ENCODE measurements around the gene S100A12.

The S100A12 gene

DNA sequence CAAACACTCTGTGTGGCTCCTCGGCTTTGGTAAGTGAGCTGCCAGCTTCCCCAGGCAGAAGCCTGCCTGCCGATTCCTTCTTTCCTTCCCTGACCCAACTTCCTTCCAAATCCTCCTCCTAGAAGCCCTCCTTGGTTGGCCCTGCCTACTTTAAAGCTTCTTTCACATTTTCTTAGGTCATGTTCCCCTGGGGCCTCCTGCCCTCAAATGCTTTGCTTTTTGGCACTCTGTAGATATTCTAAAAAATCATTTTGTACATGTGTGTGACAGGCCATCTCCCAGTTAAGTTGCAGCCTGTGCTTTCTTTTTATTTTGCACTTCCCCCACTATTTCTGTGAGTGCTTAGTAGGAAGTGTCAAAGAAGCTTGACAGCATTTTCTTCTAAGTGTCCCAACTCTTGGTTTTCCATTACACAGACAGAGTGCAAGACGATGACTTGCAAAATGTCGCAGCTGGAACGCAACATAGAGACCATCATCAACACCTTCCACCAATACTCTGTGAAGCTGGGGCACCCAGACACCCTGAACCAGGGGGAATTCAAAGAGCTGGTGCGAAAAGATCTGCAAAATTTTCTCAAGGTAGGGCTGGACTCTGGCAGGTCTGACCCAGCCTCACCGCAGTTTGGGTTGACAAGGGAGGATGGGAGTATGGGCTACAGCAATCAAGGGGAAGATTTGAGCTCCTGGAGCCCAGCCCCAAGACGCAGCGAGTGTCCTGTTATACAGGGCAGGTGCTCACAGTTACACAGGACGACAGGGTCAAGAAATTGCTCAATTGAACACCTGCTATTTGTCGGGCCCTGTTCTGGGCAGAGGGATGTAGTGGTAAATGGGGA, 17.3 kb downstream of the S100A12 start, which contains the start of gene S100A9:
S100A9 (plus strand) TSS at position 2 of the 838 bp plus-strand sequence; CDS start at position 432, 430 bp downstream.
- TF ChIP-seq, protein P1, sequence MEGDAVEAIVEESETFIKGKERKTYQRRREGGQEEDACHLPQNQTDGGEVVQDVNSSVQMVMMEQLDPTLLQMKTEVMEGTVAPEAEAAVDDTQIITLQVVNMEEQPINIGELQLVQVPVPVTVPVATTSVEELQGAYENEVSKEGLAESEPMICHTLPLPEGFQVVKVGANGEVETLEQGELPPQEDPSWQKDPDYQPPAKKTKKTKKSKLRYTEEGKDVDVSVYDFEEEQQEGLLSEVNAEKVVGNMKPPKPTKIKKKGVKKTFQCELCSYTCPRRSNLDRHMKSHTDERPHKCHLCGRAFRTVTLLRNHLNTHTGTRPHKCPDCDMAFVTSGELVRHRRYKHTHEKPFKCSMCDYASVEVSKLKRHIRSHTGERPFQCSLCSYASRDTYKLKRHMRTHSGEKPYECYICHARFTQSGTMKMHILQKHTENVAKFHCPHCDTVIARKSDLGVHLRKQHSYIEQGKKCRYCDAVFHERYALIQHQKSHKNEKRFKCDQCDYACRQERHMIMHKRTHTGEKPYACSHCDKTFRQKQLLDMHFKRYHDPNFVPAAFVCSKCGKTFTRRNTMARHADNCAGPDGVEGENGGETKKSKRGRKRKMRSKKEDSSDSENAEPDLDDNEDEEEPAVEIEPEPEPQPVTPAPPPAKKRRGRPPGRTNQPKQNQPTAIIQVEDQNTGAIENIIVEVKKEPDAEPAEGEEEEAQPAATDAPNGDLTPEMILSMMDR (conservative IDR thresholded peaks at IDR 0.05): no peak
- no peak for TF ChIP-seq ZFX (IDR thresholded peaks at IDR 0.05)
- no peak within 1 kb of the TSS; the same call in 1 of the 2 replicates for H3K27ac ChIP-seq

DNA sequence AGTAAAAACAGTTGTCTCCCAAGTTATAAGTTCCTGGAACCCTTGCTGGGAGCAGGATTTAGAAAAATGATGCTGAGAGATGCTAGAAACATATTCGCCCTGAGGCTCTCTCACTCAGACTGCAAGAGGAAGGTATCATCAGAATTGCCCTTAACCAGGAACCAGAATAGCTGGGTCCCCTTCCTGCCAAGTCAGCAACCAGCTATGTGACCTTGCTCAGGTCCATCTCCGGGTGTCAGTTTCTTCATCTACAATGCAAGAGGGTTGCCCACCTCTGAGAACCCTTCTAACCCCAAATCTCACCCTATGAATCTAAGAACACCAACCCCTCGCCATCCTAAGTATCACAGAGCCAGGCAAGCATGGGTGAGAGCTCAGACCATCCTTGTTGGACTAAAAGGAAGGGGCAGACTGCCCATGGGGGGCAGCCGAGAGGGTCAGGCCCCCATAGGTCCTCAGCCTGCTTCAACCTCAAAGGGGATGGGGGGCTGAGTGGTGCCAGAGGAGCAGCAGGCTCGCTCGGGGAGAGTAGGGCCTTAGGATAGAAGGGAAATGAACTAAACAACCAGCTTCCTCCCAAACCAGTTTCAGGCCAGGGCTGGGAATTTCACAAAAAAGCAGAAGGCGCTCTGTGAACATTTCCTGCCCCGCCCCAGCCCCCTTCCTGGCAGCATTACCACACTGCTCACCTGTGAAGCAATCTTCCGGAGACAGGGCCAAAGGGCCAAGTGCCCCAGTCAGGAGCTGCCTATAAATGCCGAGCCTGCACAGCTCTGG, 18.2 kb downstream of the S100A12 start:
- H3K27ac ChIP-seq: no peak overlapping the region; the same call in 1 of the 2 replicates
- TF ChIP-seq, protein P1 (conservative IDR thresholded peaks at IDR 0.05): no peak
- no peak for TF ChIP-seq ZFX (IDR thresholded peaks at IDR 0.05)

DNA sequence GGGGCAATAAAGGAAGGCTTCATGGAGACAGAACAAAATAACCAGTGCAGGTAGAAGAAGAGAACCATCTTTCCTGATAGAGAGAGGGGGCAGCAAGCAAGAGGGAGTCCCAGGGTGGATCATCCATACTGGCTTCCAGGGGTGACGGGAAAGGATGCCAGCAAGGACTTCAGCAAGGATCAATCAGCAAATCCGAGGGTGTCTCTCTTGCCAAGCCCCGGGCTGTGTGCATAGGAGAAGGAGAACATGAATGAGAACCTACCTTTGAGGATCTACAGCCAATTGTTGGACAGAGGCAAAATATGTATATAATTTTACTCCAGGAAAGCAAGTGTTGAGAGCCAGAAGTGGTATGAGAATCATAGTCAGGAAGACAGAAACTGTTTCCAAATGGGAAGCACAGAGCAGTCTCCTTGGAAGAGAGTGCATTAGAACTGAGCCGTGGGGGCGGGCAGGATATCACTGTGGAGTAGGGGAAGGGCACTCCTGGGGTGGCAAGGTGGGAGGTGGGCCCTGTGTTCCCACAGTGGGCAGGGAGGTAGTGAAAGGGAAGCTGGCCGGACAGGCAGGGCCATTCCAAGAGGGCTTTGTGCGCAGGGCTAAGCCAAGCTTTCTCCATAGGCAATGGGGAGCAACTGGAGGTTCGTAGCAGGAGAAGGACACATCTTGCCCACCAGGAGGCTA, 18.9 kb downstream of the S100A12 start:
- no peak overlapping the region for H3K27ac ChIP-seq
- TF ChIP-seq, protein P1 (conservative IDR thresholded peaks at IDR 0.05): no peak
- TF ChIP-seq ZFX (IDR thresholded peaks at IDR 0.05): no peak

DNA sequence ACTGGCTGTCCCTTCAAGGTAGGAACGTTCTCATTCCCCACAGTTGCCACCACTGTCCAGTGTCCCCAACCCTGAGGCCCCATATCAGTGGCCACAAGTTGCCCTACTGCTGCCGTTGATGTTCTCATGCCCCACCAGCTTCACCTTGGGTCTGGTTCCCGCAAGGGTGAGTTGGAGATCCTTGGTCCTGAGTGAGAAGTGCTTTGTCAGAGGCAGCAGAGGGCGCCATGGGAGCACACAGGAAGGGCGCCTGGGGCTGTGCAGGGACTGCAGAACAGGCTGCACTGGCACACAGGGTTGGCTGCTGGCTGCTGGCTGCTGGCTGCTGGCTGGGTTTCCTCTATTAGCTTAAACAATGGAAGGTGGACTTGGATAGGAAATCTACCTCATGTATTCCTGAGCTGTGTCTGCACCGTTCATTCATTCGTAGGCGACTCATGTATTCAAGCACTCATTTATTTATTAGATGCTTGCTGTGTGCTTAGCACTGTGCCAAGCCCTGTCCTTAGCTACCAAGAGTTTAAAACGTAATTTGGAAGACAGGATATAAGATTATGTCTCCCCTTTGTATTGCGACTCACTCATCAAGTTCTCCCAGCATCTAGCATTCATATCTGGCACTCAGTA, 19.9 kb downstream of the S100A12 start:
- H3K27ac ChIP-seq: no peak overlapping the region
- TF ChIP-seq ZFX (IDR thresholded peaks at IDR 0.05): no peak
- TF ChIP-seq, protein P1 (conservative IDR thresholded peaks at IDR 0.05): peak; percentile 86

DNA sequence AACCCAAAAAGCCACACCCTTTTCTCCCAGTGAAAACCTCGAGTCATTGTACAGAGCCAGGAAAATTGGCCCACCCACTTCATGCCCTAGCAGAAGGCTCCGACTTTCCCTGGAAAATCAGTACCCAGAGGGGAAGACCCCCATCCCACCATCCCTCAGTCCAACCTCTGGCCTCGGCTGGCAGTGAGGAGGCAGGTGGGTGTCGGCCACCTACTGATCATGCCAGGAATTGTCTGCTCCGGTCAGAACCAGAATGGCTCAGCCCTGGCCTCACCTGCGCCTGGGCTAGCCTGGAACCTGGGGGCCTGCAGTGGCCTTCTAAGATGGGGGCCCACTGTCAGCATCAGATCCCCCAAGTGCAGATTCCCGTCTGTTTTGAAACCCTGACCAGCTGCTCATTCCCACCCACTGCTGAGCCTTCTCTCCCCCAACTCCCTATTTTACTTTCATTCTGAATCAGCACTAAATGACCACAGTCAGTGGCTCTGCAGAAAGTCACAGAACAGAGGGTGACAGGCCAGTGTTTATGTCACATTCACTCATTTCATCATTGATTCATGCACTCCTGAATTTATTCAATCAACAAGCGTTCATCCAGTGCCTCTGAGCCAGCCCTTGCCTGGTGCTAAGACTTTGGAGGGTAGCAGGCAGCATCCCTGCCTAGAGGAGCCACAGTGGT, 20.8 kb downstream of the S100A12 start:
- no peak for TF ChIP-seq ZFX (IDR thresholded peaks at IDR 0.05)
- TF ChIP-seq, protein P1 (conservative IDR thresholded peaks at IDR 0.05): no peak
- H3K27ac ChIP-seq: no peak overlapping the region

DNA sequence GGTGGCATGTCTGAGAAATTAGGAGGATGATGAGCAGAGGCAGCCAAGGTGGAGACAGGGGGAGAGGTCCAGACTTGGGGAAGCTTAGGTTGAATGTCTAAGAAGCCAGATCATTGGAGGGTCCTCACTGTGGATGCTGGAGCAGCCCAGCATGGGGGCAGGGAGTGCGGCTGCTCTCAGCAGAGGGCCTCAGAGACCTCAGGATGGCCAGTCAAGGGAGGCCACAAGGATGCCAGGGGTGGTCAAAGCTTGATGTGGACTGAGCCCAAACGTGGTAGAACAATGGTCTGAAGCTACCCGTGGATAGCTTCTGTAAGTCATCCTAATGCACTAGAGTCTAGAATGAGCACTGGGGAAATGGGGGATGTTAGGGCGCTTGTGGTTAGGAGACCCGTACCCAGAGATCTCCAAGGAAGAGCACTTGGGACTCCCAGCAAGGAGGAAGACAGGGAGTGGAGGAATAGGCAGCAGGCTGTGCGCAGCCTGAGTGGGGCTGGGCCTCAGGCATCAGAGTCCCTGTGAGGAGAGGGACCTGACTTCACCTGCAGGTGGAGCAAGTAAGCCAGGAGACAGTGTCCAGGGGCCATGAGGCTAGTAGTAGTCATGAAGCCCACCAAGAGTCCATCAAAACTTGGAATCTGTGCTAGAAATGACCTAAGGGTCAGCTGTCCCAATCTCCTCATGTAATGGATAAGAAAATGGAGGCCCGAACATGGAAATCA, 22.0 kb downstream of the S100A12 start:
- H3K27ac ChIP-seq: no peak overlapping the region
- TF ChIP-seq, protein P1 (conservative IDR thresholded peaks at IDR 0.05): peak; percentile 26
- TF ChIP-seq ZFX (IDR thresholded peaks at IDR 0.05): no peak

Data from C4-2B (cell line).